ENCODE measurements around the gene SLC12A5. TPM values are rescaled to one million over a fixed set of nuclear protein-coding genes. Genes with fewer than 3 reads are reported as not detected.

The SLC12A5 gene
- total and polyA plus RNA-seq, 2 of the 4 experiments (the other 2 are of a cell fraction) = 2.2 TPM; not detected in 1

DNA sequence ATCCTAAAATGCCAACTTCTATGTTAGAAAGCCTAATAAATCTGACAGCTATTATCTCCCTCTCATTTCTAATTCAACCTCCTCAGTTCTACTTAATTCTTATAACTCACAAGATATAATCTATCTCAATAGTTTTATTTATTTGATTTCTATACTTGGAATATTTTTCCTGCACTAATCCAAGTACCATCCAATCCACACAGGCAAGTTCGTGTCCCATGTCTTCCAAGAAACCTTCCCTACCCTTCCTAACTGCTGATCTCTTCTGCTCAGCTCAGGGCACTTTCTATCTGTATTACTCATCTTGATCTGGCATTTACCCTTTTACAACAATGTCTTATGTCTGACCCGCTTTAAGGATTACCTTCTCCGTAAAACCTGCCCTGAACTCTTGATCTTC lies 42.6 kb downstream of the SLC12A5 start:
- H2AK9ac ChIP-seq (replicated peaks; ENCODE audit: low read depth, low read length, poor library complexity) = no peak overlapping the region
- in situ Hi-C loops (cut with MboI; ENCODE audit: low sequenced_read_pairs) (no loop called here), dilution Hi-C loops (cut with HindIII; ENCODE audit: low sequenced_read_pairs, unreplicated experiment) (no loop called here), intact Hi-C loops (cut with micrococcal nuclease) (loop anchor here (2.0 kb wide), 1 partner anchor 13 kb away; no protein-coding TSS in a partner anchor)
- no peak overlapping the region for H2BK15ac ChIP-seq (ENCODE audit: low read depth, low read length)
- H4K91ac ChIP-seq (ENCODE audit: insufficient read depth, low read depth, low read length) = no peak overlapping the region
- CTCF ChIA-PET = interaction anchor here (0.5 to 2.0 kb wide), 2 partner anchors 13 to 1179 kb away, joined by 3 to 10 read pairs; no protein-coding TSS in a partner anchor
- no peak overlapping the region for H3K18ac ChIP-seq (ENCODE audit: low read depth, low read length)
- no peak overlapping the region for H3K9ac ChIP-seq (ENCODE audit: low read depth, low read length)
- no peak overlapping the region for H3K4ac ChIP-seq (ENCODE audit: low read depth, low read length)
- H4K5ac ChIP-seq (ENCODE audit: low read depth, low read length) = no peak overlapping the region
- no peak overlapping the region for H3K4me3 ChIP-seq (ENCODE audit: insufficient read depth, low read depth, low read length)
- H4K20me1 ChIP-seq (ENCODE audit: insufficient read depth, low read length) = peaks cover 26% of the 10 kb centered on the region
- H2BK20ac ChIP-seq (ENCODE audit: low read depth, low read length) = no peak overlapping the region
- BruUV-seq (replicated peaks) = no TSS peak
- POLR2A ChIA-PET (ENCODE audit: unreplicated experiment) = no interaction called here
- H3K23ac ChIP-seq (ENCODE audit: low read depth, low read length) = no peak overlapping the region
- DNase-seq (no peak), ATAC-seq (ENCODE audit: low read depth) (no peak)
- no peak overlapping the region for H2BK5ac ChIP-seq (ENCODE audit: low read depth, low read length, poor library complexity, severe bottlenecking)
- H3K27ac ChIP-seq (ENCODE audit: insufficient read depth, low read length) = no peak overlapping the region
- no peak overlapping the region for H3K4me2 ChIP-seq (ENCODE audit: low read depth, low read length)
- H3K56ac ChIP-seq (ENCODE audit: extremely low read depth, insufficient read depth, low read length) = no peak overlapping the region
- H3K27me3 ChIP-seq (ENCODE audit: control insufficient read depth, insufficient read depth, low read length) = no peaks in the 10 kb centered on the region
- no peak overlapping the region for H2AFZ ChIP-seq (replicated peaks; ENCODE audit: low read length, poor library complexity)
- peaks cover 20 to 48% of the 10 kb centered on the region in 2 experiments for H3K79me1 ChIP-seq (ENCODE audit: low read depth in 1 of 2, low read length in 2 of 2)
- no peak overlapping the region for H2BK120ac ChIP-seq (ENCODE audit: low read depth, low read length)
- TF ChIP-seq MXI1 (IDR thresholded peaks at IDR 0.05; ENCODE audit: borderline replicate concordance, low read depth, low read length) = no peak
- TF ChIP-seq, protein P1, sequence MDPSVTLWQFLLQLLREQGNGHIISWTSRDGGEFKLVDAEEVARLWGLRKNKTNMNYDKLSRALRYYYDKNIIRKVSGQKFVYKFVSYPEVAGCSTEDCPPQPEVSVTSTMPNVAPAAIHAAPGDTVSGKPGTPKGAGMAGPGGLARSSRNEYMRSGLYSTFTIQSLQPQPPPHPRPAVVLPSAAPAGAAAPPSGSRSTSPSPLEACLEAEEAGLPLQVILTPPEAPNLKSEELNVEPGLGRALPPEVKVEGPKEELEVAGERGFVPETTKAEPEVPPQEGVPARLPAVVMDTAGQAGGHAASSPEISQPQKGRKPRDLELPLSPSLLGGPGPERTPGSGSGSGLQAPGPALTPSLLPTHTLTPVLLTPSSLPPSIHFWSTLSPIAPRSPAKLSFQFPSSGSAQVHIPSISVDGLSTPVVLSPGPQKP (IDR thresholded peaks at IDR 0.05; ENCODE audit: borderline replicate concordance, low read depth, low read length) = no peak
- TF ChIP-seq, protein P2, sequence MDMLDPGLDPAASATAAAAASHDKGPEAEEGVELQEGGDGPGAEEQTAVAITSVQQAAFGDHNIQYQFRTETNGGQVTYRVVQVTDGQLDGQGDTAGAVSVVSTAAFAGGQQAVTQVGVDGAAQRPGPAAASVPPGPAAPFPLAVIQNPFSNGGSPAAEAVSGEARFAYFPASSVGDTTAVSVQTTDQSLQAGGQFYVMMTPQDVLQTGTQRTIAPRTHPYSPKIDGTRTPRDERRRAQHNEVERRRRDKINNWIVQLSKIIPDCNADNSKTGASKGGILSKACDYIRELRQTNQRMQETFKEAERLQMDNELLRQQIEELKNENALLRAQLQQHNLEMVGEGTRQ (IDR thresholded peaks at IDR 0.05; ENCODE audit: low read depth, low read length) = no peak
- TF ChIP-seq NFE2L2 (IDR thresholded peaks at IDR 0.05; ENCODE audit: low read depth, low read length) = no peak
- TF ChIP-seq, protein P3, sequence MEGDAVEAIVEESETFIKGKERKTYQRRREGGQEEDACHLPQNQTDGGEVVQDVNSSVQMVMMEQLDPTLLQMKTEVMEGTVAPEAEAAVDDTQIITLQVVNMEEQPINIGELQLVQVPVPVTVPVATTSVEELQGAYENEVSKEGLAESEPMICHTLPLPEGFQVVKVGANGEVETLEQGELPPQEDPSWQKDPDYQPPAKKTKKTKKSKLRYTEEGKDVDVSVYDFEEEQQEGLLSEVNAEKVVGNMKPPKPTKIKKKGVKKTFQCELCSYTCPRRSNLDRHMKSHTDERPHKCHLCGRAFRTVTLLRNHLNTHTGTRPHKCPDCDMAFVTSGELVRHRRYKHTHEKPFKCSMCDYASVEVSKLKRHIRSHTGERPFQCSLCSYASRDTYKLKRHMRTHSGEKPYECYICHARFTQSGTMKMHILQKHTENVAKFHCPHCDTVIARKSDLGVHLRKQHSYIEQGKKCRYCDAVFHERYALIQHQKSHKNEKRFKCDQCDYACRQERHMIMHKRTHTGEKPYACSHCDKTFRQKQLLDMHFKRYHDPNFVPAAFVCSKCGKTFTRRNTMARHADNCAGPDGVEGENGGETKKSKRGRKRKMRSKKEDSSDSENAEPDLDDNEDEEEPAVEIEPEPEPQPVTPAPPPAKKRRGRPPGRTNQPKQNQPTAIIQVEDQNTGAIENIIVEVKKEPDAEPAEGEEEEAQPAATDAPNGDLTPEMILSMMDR (conservative IDR thresholded peaks at IDR 0.05; ENCODE audit: low read depth, low read length) = no peak
- no peak for TF ChIP-seq POLR2A (IDR thresholded peaks at IDR 0.05; ENCODE audit: low read depth, low read length)
- no peak for TF ChIP-seq MAZ (IDR thresholded peaks at IDR 0.05; ENCODE audit: borderline replicate concordance, low read depth, low read length)
- no peak for TF ChIP-seq CHD1 (IDR thresholded peaks at IDR 0.05; ENCODE audit: low read depth, low read length)
- H3K14ac ChIP-seq (replicated peaks; ENCODE audit: low read depth, low read length) = 0 out of 2 replicates have a peak overlapping the region, but pooled peaks have one; percentile 3
- WGBS, 2 experiments (ENCODE audit: extremely low coverage in 2 of 2, insufficient read length in 1 of 2) = 93% methylated on average over 2 of the region's 3 CpGs; no CpG with 5 or more reads in 1 of the 2 experiments
- no peak overlapping the region for H2AK5ac ChIP-seq (ENCODE audit: low read depth, low read length)
- H3K4me1 ChIP-seq (ENCODE audit: control insufficient read depth, insufficient read depth, low read length) = peaks cover 2% of the 10 kb centered on the region; the same call in 1 of the 2 replicates
- H3K36me3 ChIP-seq (ENCODE audit: control insufficient read depth, insufficient read depth, low read length) = peaks cover 28% of the 10 kb centered on the region
- no peak overlapping the region for H4K8ac ChIP-seq (ENCODE audit: low read depth in 2 of 2, low read length in 2 of 2)
- peaks cover 14% of the 10 kb centered on the region for H3K9me1 ChIP-seq (ENCODE audit: insufficient read depth, low read length)
- H3K9me3 ChIP-seq (ENCODE audit: control insufficient read depth, insufficient read depth, low read length) = no peaks in the 10 kb centered on the region
